ENCODE results near the gene NBDY.
"Not testable (repeated sequence)": the region's sequence is repeated elsewhere in the genome, so short reads cannot be mapped to it uniquely, and the experiment has no call there.

The NBDY gene

GRCh38 chrX:56729152-56729850, at the start of gene NBDY:
NBDY (plus strand) TSS chrX:56729243; CDS start chrX:56729354, 111 bp downstream.
- DNase-seq = no peak

GRCh38 chrX:56704530-56704929, 24.5 kb upstream of the NBDY start:
- DNase-seq = not testable (repeated sequence)

- DNase-seq = no peak
Observed at GRCh38 chrX:56726605-56727004, 2.4 kb upstream of the NBDY start.

- DNase-seq = no peak
Observed at GRCh38 chrX:56727531-56727930, 1.5 kb upstream of the NBDY start.

GRCh38 chrX:56728321-56728720, 722 bp upstream of the NBDY start:
- no peak for DNase-seq

- DNase-seq = no peak
Observed at GRCh38 chrX:56728752-56729151, 291 bp upstream of the NBDY start.

- DNase-seq = peak; percentile 18
Observed at GRCh38 chrX:56733459-56734046, 4.5 kb downstream of the NBDY start.

GRCh38 chrX:56736219-56736618, 7.2 kb downstream of the NBDY start:
- no peak for DNase-seq

GRCh38 chrX:56738670-56739069, 9.6 kb downstream of the NBDY start:
- DNase-seq = no peak

- DNase-seq = no peak
Observed at GRCh38 chrX:56744996-56745395, 16.0 kb downstream of the NBDY start.

- DNase-seq = no peak
Observed at GRCh38 chrX:56746996-56747395, 18.0 kb downstream of the NBDY start.

- no peak for DNase-seq
Observed at GRCh38 chrX:56751071-56751470, 22.0 kb downstream of the NBDY start.

GRCh38 chrX:56757327-56757726, 28.3 kb downstream of the NBDY start:
- no peak for DNase-seq

GRCh38 chrX:56758456-56758855, 29.4 kb downstream of the NBDY start:
- DNase-seq = no peak

GRCh38 chrX:56759736-56760409, 30.8 kb downstream of the NBDY start:
- no peak for DNase-seq

GRCh38 chrX:56760410-56761124, 31.5 kb downstream of the NBDY start:
- not testable (repeated sequence) for DNase-seq

- DNase-seq = no peak
Observed at GRCh38 chrX:56761167-56761566, 32.1 kb downstream of the NBDY start.

GRCh38 chrX:56762220-56762619, 33.2 kb downstream of the NBDY start:
- DNase-seq = no peak

- no peak for DNase-seq
Observed at GRCh38 chrX:56762707-56763555, 33.9 kb downstream of the NBDY start.

GRCh38 chrX:56763556-56764152, 34.6 kb downstream of the NBDY start:
- no peak for DNase-seq

GRCh38 chrX:56764153-56764974, 35.3 kb downstream of the NBDY start:
- DNase-seq = peak; percentile 46

Measured in activated CD4-positive, alpha-beta T cell treated with anti-CD3 and anti-CD28 coated beads for 1 hour (primary cell).